Measurements from ENCODE around the gene DENND5A. TPM values are rescaled to one million over a fixed set of nuclear protein-coding genes. Genes with fewer than 3 reads are reported as not detected.

Gene DENND5A
- total and polyA plus RNA-seq, 2 of the 8 experiments (the other 6 are each of a cell fraction or from before 2014, with no cell fraction given) = 65.7 to 139 TPM

DNA sequence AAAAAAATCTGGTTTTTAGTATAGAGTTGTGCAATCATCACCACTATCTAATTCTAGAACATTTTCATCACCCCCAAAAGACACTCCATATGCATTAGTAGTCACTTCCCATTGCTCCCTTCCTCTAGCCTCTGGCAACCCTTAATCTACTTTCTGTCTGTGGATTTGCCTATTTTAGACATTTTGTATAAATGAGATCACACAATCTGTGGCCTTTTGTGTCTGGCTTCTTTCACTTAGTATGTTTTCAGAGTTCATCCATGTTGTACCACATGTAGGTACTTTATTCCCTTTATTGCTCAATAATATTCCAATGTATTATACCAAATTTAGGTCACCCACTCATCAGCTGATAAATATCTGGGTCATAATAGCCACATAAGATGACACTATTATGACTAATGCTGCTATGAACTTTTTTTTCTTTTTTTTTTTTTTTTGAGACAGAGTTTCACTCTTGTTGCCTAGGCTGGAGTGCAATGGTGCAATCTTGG, 106.2 kb downstream of the DENND5A start:
- no peak overlapping the region for H3K4me3 ChIP-seq (ENCODE audit: extremely low read depth in 1 of 4, insufficient read depth in 2 of 4, low read depth in 3 of 4, low read length in 4 of 4)
- no peak overlapping the region for H3K23ac ChIP-seq (ENCODE audit: insufficient read length)
- DNase-seq (ENCODE audit: low read depth in 1 of 2, low spot score in 2 of 2) (no peak), FAIRE-seq (no peak)
- H4K91ac ChIP-seq (replicated peaks; ENCODE audit: insufficient read length, low read length) = no peak overlapping the region
- no peaks in the 10 kb centered on the region for H3K79me2 ChIP-seq (ENCODE audit: control insufficient read depth in 1 of 2, insufficient read depth in 2 of 2, low read length in 2 of 2)
- no peak overlapping the region for H3K27ac ChIP-seq (ENCODE audit: low read depth, low read length)
- H4K20me1 ChIP-seq (replicated peaks in 1 of 2; ENCODE audit: control insufficient read depth in 1 of 2, insufficient read depth in 2 of 2, low read length in 2 of 2) = peaks cover 0 to 3% of the 10 kb centered on the region in 2 experiments
- H3K56ac ChIP-seq (replicated peaks; ENCODE audit: insufficient read length, low read depth, low read length) = no peak overlapping the region
- ChIA-PET CTCF (ENCODE audit: partially characterized antibody) (interaction anchor here (1.0 kb wide), 1 partner anchor 8 kb away, joined by 3 read pairs; no protein-coding TSS in a partner anchor), POLR2A (ENCODE audit: partially characterized antibody) (no interaction called here)
- H2BK12ac ChIP-seq (ENCODE audit: low read depth, low read length) = no peak overlapping the region
- no peak overlapping the region for H3K14ac ChIP-seq (ENCODE audit: insufficient read length)
- no peaks in the 10 kb centered on the region for H3K9me3 ChIP-seq (ENCODE audit: insufficient read depth in 2 of 2, low read depth in 1 of 2, low read length in 1 of 2)
- no peak overlapping the region for H4K5ac ChIP-seq (ENCODE audit: insufficient read length, low read depth, low read length)
- no peak overlapping the region for H4K8ac ChIP-seq (ENCODE audit: extremely low read depth, insufficient read depth, low read length)
- no peaks in the 10 kb centered on the region for H3K79me1 ChIP-seq (ENCODE audit: low read depth, low read length)
- H3K18ac ChIP-seq (ENCODE audit: extremely low read depth, low read length) = no peak overlapping the region
- no peaks in the 10 kb centered on the region for H3K27me3 ChIP-seq (replicated peaks in 1 of 4; ENCODE audit: control insufficient read depth in 3 of 4, extremely low read depth in 1 of 4, insufficient read depth in 3 of 4, low read length in 3 of 4)
- no peak overlapping the region for H2AFZ ChIP-seq (ENCODE audit: low read length)
- no peak overlapping the region for H2BK120ac ChIP-seq (replicated peaks; ENCODE audit: low read depth, low read length)
- no peaks in the 10 kb centered on the region for H3K4me1 ChIP-seq (replicated peaks in 1 of 4; ENCODE audit: control insufficient read depth in 3 of 4, insufficient read depth in 4 of 4, low read length in 3 of 4)
- TF ChIP-seq JUND (IDR thresholded peaks at IDR 0.05; ENCODE audit: low read length) = no peak
- no peak for TF ChIP-seq CBX8 (IDR thresholded peaks at IDR 0.05; ENCODE audit: borderline replicate concordance, low read depth, low read length)
- TF ChIP-seq, protein P1, sequence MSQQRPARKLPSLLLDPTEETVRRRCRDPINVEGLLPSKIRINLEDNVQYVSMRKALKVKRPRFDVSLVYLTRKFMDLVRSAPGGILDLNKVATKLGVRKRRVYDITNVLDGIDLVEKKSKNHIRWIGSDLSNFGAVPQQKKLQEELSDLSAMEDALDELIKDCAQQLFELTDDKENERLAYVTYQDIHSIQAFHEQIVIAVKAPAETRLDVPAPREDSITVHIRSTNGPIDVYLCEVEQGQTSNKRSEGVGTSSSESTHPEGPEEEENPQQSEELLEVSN (IDR thresholded peaks at IDR 0.05) = no peak
- no peak for TF ChIP-seq HDAC6 (IDR thresholded peaks at IDR 0.05; ENCODE audit: low read depth, low read length)
- TF ChIP-seq SUZ12 (IDR thresholded peaks at IDR 0.05; ENCODE audit: low read length) = no peak
- TF ChIP-seq RBBP5 (IDR thresholded peaks at IDR 0.05; ENCODE audit: borderline replicate concordance, low read depth, low read length) = no peak
- TF ChIP-seq POLR2A (IDR thresholded peaks at IDR 0.05; ENCODE audit: control extremely low read depth in 1 of 2, low read depth in 2 of 2, low read length in 2 of 2) = no peak
- no peak overlapping the region for H2BK20ac ChIP-seq (ENCODE audit: low read length)
- H2BK5ac ChIP-seq (ENCODE audit: low read depth, low read length) = no peak overlapping the region
- no peak overlapping the region for H3K4me2 ChIP-seq (ENCODE audit: insufficient read depth in 1 of 2, low read depth in 2 of 2, low read length in 2 of 2)
- no peaks in the 10 kb centered on the region for H3K23me2 ChIP-seq (ENCODE audit: low read depth, low read length)
- no peak overlapping the region for H3K4ac ChIP-seq (replicated peaks; ENCODE audit: insufficient read length, low read depth, low read length)
- H3K9ac ChIP-seq (replicated peaks in 1 of 4; ENCODE audit: extremely low read depth in 1 of 4, low read depth in 3 of 4, low read length in 3 of 4) = no peak overlapping the region
- H2BK15ac ChIP-seq (ENCODE audit: low read length) = no peak overlapping the region
- peaks cover 2 to 17% (median 13%) of the 10 kb centered on the region in 4 experiments; a peak in 7 of 8 replicates for H3K36me3 ChIP-seq (ENCODE audit: control insufficient read depth in 2 of 4, insufficient read depth in 4 of 4, low read length in 3 of 4)
- H2AK5ac ChIP-seq (ENCODE audit: low read depth, low read length) = no peak overlapping the region

Data from H1 (cell line).